ENCODE results near the gene PSMC1. TPM values are rescaled to one million over a fixed set of nuclear protein-coding genes. Genes with fewer than 3 reads are reported as not detected.

Gene PSMC1
- total RNA-seq, 1 donor from 2014 or later = 78.6 TPM

- TF ChIP-seq CTCF (IDR thresholded peaks at IDR 0.05) = no peak
- no peaks in the 10 kb centered on the region for H3K27me3 Mint-ChIP-seq (ENCODE audit: low read depth)
- DNase-seq (ENCODE audit: low spot score) = no peak
- peaks cover 18% of the 10 kb centered on the region for H3K4me1 Mint-ChIP-seq (ENCODE audit: low read depth)
- H3K9me3 Mint-ChIP-seq (ENCODE audit: low read depth) = no peaks in the 10 kb centered on the region
- no peak overlapping the region for H3K4me3 Mint-ChIP-seq (ENCODE audit: unreplicated experiment)
- peaks cover 19% of the 10 kb centered on the region for H3K36me3 Mint-ChIP-seq (ENCODE audit: low read depth)
- no peak overlapping the region for H3K27ac Mint-ChIP-seq (ENCODE audit: unreplicated experiment)
Measured at GRCh38 chr14:90303473-90303872, 47.1 kb downstream of the PSMC1 start.

GRCh38 chr14:90304502-90304901 is 48.1 kb downstream of the PSMC1 start:
- no peak for DNase-seq (ENCODE audit: low spot score)
- peaks cover 20% of the 10 kb centered on the region for H3K36me3 Mint-ChIP-seq (ENCODE audit: low read depth)
- TF ChIP-seq CTCF (IDR thresholded peaks at IDR 0.05) = no peak
- no peak overlapping the region for H3K4me3 Mint-ChIP-seq (ENCODE audit: unreplicated experiment)
- no peak overlapping the region for H3K27ac Mint-ChIP-seq (ENCODE audit: unreplicated experiment)
- no peaks in the 10 kb centered on the region for H3K9me3 Mint-ChIP-seq (ENCODE audit: low read depth)
- H3K4me1 Mint-ChIP-seq (ENCODE audit: low read depth) = peaks cover 20% of the 10 kb centered on the region
- no peaks in the 10 kb centered on the region for H3K27me3 Mint-ChIP-seq (ENCODE audit: low read depth)

- no peak for DNase-seq (ENCODE audit: low spot score)
- Mint-ChIP-seq H3K9me3 (ENCODE audit: low read depth) (no peaks in the 10 kb centered on the region), H3K4me3 (ENCODE audit: unreplicated experiment) (no peak overlapping the region), H3K27me3 (ENCODE audit: low read depth) (no peaks in the 10 kb centered on the region), H3K4me1 (ENCODE audit: low read depth) (peaks cover 20% of the 10 kb centered on the region), H3K27ac (ENCODE audit: unreplicated experiment) (no peak overlapping the region), H3K36me3 (ENCODE audit: low read depth) (peaks cover 24% of the 10 kb centered on the region)
- TF ChIP-seq CTCF (IDR thresholded peaks at IDR 0.05) = no peak
Measured at GRCh38 chr14:90305176-90305601, 48.8 kb downstream of the PSMC1 start.

- no peak for DNase-seq (ENCODE audit: low spot score)
- no peak overlapping the region for H3K4me3 Mint-ChIP-seq (ENCODE audit: unreplicated experiment)
- no peak overlapping the region for H3K27ac Mint-ChIP-seq (ENCODE audit: unreplicated experiment)
- H3K9me3 Mint-ChIP-seq (ENCODE audit: low read depth) = no peaks in the 10 kb centered on the region
- H3K4me1 Mint-ChIP-seq (ENCODE audit: low read depth) = peaks cover 10% of the 10 kb centered on the region
- peaks cover 32% of the 10 kb centered on the region for H3K36me3 Mint-ChIP-seq (ENCODE audit: low read depth)
- H3K27me3 Mint-ChIP-seq (ENCODE audit: low read depth) = no peaks in the 10 kb centered on the region
- TF ChIP-seq CTCF (IDR thresholded peaks at IDR 0.05) = no peak
Measured at GRCh38 chr14:90308561-90308960, 52.2 kb downstream of the PSMC1 start.

GRCh38 chr14:90317286-90317685 is 60.9 kb downstream of the PSMC1 start:
- no peaks in the 10 kb centered on the region for H3K27me3 Mint-ChIP-seq (ENCODE audit: low read depth)
- peaks cover 10% of the 10 kb centered on the region for H3K4me1 Mint-ChIP-seq (ENCODE audit: low read depth)
- no peak overlapping the region for H3K27ac Mint-ChIP-seq (ENCODE audit: unreplicated experiment)
- no peak for TF ChIP-seq CTCF (IDR thresholded peaks at IDR 0.05)
- no peak for DNase-seq (ENCODE audit: low spot score)
- H3K36me3 Mint-ChIP-seq (ENCODE audit: low read depth) = peaks cover 27% of the 10 kb centered on the region
- no peak overlapping the region for H3K4me3 Mint-ChIP-seq (ENCODE audit: unreplicated experiment)
- H3K9me3 Mint-ChIP-seq (ENCODE audit: low read depth) = peaks cover 10% of the 10 kb centered on the region
